ACHN (cell line): ENCODE measurements around the gene PDE6D.

Source experiments
- DNase-seq: peaks from one replicate; pipeline ENCODE4 v3.0.0-alpha.2; 2015
- in situ Hi-C: cut with HindIII; loops from 2 replicates; pipeline ENCODE4 v1.10.0; 2017; ENCODE audit warnings: low sequenced_read_pairs, low pct_ligation_motif_present, low pct_unique_long_range_greater_than_20kb

The PDE6D gene

GRCh38 chr2:231710799-231711676 is 70.0 kb downstream of the PDE6D start:
- in situ Hi-C loops: no loop called here
- peak; percentile 37 for DNase-seq

- in situ Hi-C loops: no loop called here
These were observed 70.9 kb downstream of the PDE6D start for GRCh38 chr2:231709981-231710798.

GRCh38 chr2:231709636-231709980 is 71.5 kb downstream of the PDE6D start:
- in situ Hi-C loops: no loop called here
- DNase-seq: peak; percentile 32

More at GRCh38 chr2:231709981-231710798, 70.9 kb downstream of the PDE6D start:
- peak; percentile 88 for DNase-seq

GRCh38 chr2:231708773-231709635 is 72.1 kb downstream of the PDE6D start:
- peak; percentile 39 for DNase-seq
- in situ Hi-C loops: no loop called here

GRCh38 chr2:231707927-231708772 is 72.9 kb downstream of the PDE6D start, which contains the start of gene PTMA:
Gene PTMA (plus strand): TSS chr2:231708525. CDS start chr2:231708707, 182 bp downstream.
- DNase-seq: peak; percentile 99
- in situ Hi-C loops: no loop called here

GRCh38 chr2:231707625-231707926 is 73.5 kb downstream of the PDE6D start:
- in situ Hi-C loops: no loop called here
- no peak for DNase-seq

- in situ Hi-C loops: no loop called here
- DNase-seq: peak; percentile 99
These were observed 74.1 kb downstream of the PDE6D start for GRCh38 chr2:231706731-231707624.

- in situ Hi-C loops: no loop called here
- no peak for DNase-seq
These were observed 77.1 kb downstream of the PDE6D start for GRCh38 chr2:231704017-231704416.

- no peak for DNase-seq
- in situ Hi-C loops: no loop called here
These were observed 79.4 kb downstream of the PDE6D start for GRCh38 chr2:231701456-231702373.

GRCh38 chr2:231699006-231699405 is 82.1 kb downstream of the PDE6D start:
- no peak for DNase-seq
- in situ Hi-C loops: no loop called here

GRCh38 chr2:231696004-231696367 is 85.1 kb downstream of the PDE6D start:
- in situ Hi-C loops: no loop called here
- DNase-seq: no peak

GRCh38 chr2:231693956-231694355 is 87.1 kb downstream of the PDE6D start:
- in situ Hi-C loops: no loop called here
- DNase-seq: no peak

- in situ Hi-C loops: no loop called here
- DNase-seq: no peak
These were observed 88.2 kb downstream of the PDE6D start for GRCh38 chr2:231692847-231693246.

GRCh38 chr2:231691251-231691772 is 89.8 kb downstream of the PDE6D start:
- DNase-seq: no peak
- in situ Hi-C loops: no loop called here

GRCh38 chr2:231689124-231689893 is 91.8 kb downstream of the PDE6D start:
- in situ Hi-C loops: no loop called here
- no peak for DNase-seq
